ENCODE data around the gene DUSP22. TPM values are rescaled to one million over a fixed set of nuclear protein-coding genes. Genes with fewer than 3 reads are reported as not detected.

Gene DUSP22
- total and polyA plus RNA-seq, 2 donors (not counting 1 experiment from before 2014, with no cell fraction given) = 117 to 133 TPM

GRCh38 chr6:277746-278145 lies 14.5 kb upstream of the DUSP22 start:
- Mint-ChIP-seq H3K27me3 (no peaks in the 10 kb centered on the region), H3K4me3 (no peak overlapping the region), H3K27ac (no peak overlapping the region), H3K4me1 (peaks cover 11% of the 10 kb centered on the region), H3K9me3 (ENCODE audit: insufficient read depth) (no peaks in the 10 kb centered on the region)
- Histone ChIP-seq H3K79me2 (ENCODE audit: control insufficient read depth, insufficient read depth, low read length) (no peaks in the 10 kb centered on the region), H3K9ac (ENCODE audit: low read length) (no peak overlapping the region), H3K4me2 (replicated peaks; ENCODE audit: low read depth, low read length, poor library complexity, severe bottlenecking) (no peak overlapping the region), H3K4me3 (ENCODE audit: control extremely low read depth in 1 of 5, extremely low read depth in 1 of 5, insufficient read depth in 1 of 5, low read depth in 2 of 5, low read length in 4 of 5) (no peak overlapping the region), H2AFZ (ENCODE audit: insufficient read depth, low read depth, low read length, poor library complexity, severe bottlenecking) (no peak overlapping the region), H4K20me1 (ENCODE audit: control insufficient read depth, insufficient read depth, low read length, poor library complexity, severe bottlenecking) (no peaks in the 10 kb centered on the region), H3K27me3 (replicated peaks in 1 of 4; ENCODE audit: control extremely low read depth in 1 of 4, control insufficient read depth in 3 of 4, insufficient read depth in 4 of 4, low read length in 3 of 4) (no peaks in the 10 kb centered on the region), H3K9me3 (ENCODE audit: control extremely low read depth in 1 of 3, control insufficient read depth in 2 of 3, insufficient read depth in 1 of 3, low read length in 2 of 3) (peaks cover 0 to 2% (median 0%) of the 10 kb centered on the region in 3 donors), H3K36me3 (replicated peaks in 1 of 2; ENCODE audit: control extremely low read depth in 1 of 2, control insufficient read depth in 1 of 2, extremely low read depth in 1 of 2, insufficient read depth in 2 of 2, low read length in 1 of 2) (peaks cover 0 to 23% of the 10 kb centered on the region in 2 experiments), H3K4me1 (ENCODE audit: control insufficient read depth in 2 of 2, insufficient read depth in 2 of 2, low read length in 2 of 2) (peaks cover 9 to 11% of the 10 kb centered on the region in 2 donors), H3K27ac (ENCODE audit: low read length in 2 of 2) (no peak overlapping the region)
- no peak for DNase-seq
- WGBS (ENCODE audit: insufficient coverage) = 90% methylated on average over 2 of the region's 2 CpGs
- ChIA-PET POLR2A (no interaction called here), CTCF (no interaction called here)
- TF ChIP-seq, protein P1, sequence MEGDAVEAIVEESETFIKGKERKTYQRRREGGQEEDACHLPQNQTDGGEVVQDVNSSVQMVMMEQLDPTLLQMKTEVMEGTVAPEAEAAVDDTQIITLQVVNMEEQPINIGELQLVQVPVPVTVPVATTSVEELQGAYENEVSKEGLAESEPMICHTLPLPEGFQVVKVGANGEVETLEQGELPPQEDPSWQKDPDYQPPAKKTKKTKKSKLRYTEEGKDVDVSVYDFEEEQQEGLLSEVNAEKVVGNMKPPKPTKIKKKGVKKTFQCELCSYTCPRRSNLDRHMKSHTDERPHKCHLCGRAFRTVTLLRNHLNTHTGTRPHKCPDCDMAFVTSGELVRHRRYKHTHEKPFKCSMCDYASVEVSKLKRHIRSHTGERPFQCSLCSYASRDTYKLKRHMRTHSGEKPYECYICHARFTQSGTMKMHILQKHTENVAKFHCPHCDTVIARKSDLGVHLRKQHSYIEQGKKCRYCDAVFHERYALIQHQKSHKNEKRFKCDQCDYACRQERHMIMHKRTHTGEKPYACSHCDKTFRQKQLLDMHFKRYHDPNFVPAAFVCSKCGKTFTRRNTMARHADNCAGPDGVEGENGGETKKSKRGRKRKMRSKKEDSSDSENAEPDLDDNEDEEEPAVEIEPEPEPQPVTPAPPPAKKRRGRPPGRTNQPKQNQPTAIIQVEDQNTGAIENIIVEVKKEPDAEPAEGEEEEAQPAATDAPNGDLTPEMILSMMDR (IDR thresholded peaks at IDR 0.05) = no peak
- no peak for TF ChIP-seq EZH2 (IDR thresholded peaks at IDR 0.05; ENCODE audit: borderline replicate concordance, insufficient read depth, low read depth, low read length, poor library complexity, severe bottlenecking)
- no peak for ATAC-seq (ENCODE audit: low read depth)
- intact Hi-C loops (cut with micrococcal nuclease) = no loop called here

DNA sequence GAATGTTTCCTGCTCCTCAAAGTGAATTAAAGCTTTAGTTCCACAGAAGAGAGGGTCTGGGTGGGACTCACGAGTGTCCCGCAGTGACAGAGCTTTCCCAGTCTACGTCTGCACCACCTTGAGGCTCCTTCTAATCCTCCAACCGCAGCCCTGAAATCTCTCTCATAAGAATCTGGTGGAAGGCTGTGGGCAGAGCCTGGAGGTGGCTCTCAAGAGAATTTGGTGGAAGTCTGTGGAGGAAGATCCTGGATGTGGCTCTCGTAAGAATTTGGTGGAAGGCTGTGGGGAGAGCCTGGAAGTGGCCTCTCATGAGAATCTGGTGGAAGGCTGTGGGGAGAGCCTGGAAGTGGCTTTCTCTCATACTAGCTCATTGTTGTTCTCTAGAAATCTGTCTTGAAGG lies 13.8 kb upstream of the DUSP22 start:
- H2AFZ ChIP-seq (ENCODE audit: insufficient read depth, low read depth, low read length, poor library complexity, severe bottlenecking) = no peak overlapping the region
- no peaks in the 10 kb centered on the region for H3K27me3 Mint-ChIP-seq
- H3K4me3 ChIP-seq (ENCODE audit: control extremely low read depth in 1 of 5, extremely low read depth in 1 of 5, insufficient read depth in 1 of 5, low read depth in 2 of 5, low read length in 4 of 5) = no peak overlapping the region
- no peaks in the 10 kb centered on the region for H4K20me1 ChIP-seq (ENCODE audit: control insufficient read depth, insufficient read depth, low read length, poor library complexity, severe bottlenecking)
- no peak overlapping the region for H3K27ac ChIP-seq (ENCODE audit: low read length in 2 of 2)
- H3K4me3 Mint-ChIP-seq = no peak overlapping the region
- H3K27ac Mint-ChIP-seq = no peak overlapping the region
- H3K9me3 ChIP-seq (ENCODE audit: control extremely low read depth in 1 of 3, control insufficient read depth in 2 of 3, insufficient read depth in 1 of 3, low read length in 2 of 3) = no peaks in the 10 kb centered on the region
- TF ChIP-seq, protein P1 (IDR thresholded peaks at IDR 0.05) = no peak
- no peak for TF ChIP-seq EZH2 (IDR thresholded peaks at IDR 0.05; ENCODE audit: borderline replicate concordance, insufficient read depth, low read depth, low read length, poor library complexity, severe bottlenecking)
- H3K9me3 Mint-ChIP-seq (ENCODE audit: insufficient read depth) = no peaks in the 10 kb centered on the region
- H3K79me2 ChIP-seq (ENCODE audit: control insufficient read depth, insufficient read depth, low read length) = no peaks in the 10 kb centered on the region
- intact Hi-C loops (cut with micrococcal nuclease) = no loop called here
- no peak for ATAC-seq (ENCODE audit: low read depth)
- peaks cover 6% of the 10 kb centered on the region for H3K4me1 Mint-ChIP-seq
- DNase-seq = no peak
- H3K9ac ChIP-seq (ENCODE audit: low read length) = no peak overlapping the region
- H3K4me2 ChIP-seq (replicated peaks; ENCODE audit: low read depth, low read length, poor library complexity, severe bottlenecking) = no peak overlapping the region
- H3K36me3 ChIP-seq (replicated peaks in 1 of 2; ENCODE audit: control extremely low read depth in 1 of 2, control insufficient read depth in 1 of 2, extremely low read depth in 1 of 2, insufficient read depth in 2 of 2, low read length in 1 of 2) = peaks cover 0 to 24% of the 10 kb centered on the region in 2 experiments
- CTCF ChIA-PET = no interaction called here
- H3K27me3 ChIP-seq (replicated peaks in 1 of 4; ENCODE audit: control extremely low read depth in 1 of 4, control insufficient read depth in 3 of 4, insufficient read depth in 4 of 4, low read length in 3 of 4) = no peaks in the 10 kb centered on the region
- peaks cover 7% of the 10 kb centered on the region in 2 donors for H3K4me1 ChIP-seq (ENCODE audit: control insufficient read depth in 2 of 2, insufficient read depth in 2 of 2, low read length in 2 of 2)
- WGBS (ENCODE audit: insufficient coverage) = 78% methylated on average over 3 of the region's 5 CpGs
- POLR2A ChIA-PET = no interaction called here
